Measurements from ENCODE around the gene DCBLD2.
A peak's percentile ranks its signal among the peaks of the same experiment; 100 is the strongest.

Gene DCBLD2

GRCh38 chr3:98791341-98792325, 109.9 kb downstream of the DCBLD2 start:
- no peak for DNase-seq (ENCODE audit: low read depth)

- no peak for DNase-seq (ENCODE audit: low read depth)
Measured at GRCh38 chr3:98788651-98789050, 112.8 kb downstream of the DCBLD2 start.

GRCh38 chr3:98787181-98787580, 114.3 kb downstream of the DCBLD2 start:
- DNase-seq (ENCODE audit: low read depth) = no peak

GRCh38 chr3:98786364-98787006, 115.0 kb downstream of the DCBLD2 start:
- no peak for DNase-seq (ENCODE audit: low read depth)

GRCh38 chr3:98784666-98785600, 116.6 kb downstream of the DCBLD2 start:
- peak; percentile 57 for DNase-seq (ENCODE audit: low read depth)

- DNase-seq (ENCODE audit: low read depth) = no peak
Measured at GRCh38 chr3:98784042-98784441, 117.5 kb downstream of the DCBLD2 start.

- DNase-seq (ENCODE audit: low read depth) = no peak
Measured at GRCh38 chr3:98782824-98783500, 118.5 kb downstream of the DCBLD2 start.

- no peak for DNase-seq (ENCODE audit: low read depth)
Measured at GRCh38 chr3:98780343-98780742, 121.2 kb downstream of the DCBLD2 start.

GRCh38 chr3:98779541-98780335, 121.8 kb downstream of the DCBLD2 start:
- no peak for DNase-seq (ENCODE audit: low read depth)

- DNase-seq (ENCODE audit: low read depth) = peak; percentile 70
Measured at GRCh38 chr3:98778852-98779413, 122.6 kb downstream of the DCBLD2 start.

- no peak for DNase-seq (ENCODE audit: low read depth)
Measured at GRCh38 chr3:98778383-98778782, 123.1 kb downstream of the DCBLD2 start.

- peak; percentile 54 for DNase-seq (ENCODE audit: low read depth)
Measured at GRCh38 chr3:98777801-98778220, 123.7 kb downstream of the DCBLD2 start.

GRCh38 chr3:98777286-98777685, 124.2 kb downstream of the DCBLD2 start:
- DNase-seq (ENCODE audit: low read depth) = no peak

- no peak for DNase-seq (ENCODE audit: low read depth)
Measured at GRCh38 chr3:98776140-98776493, 125.4 kb downstream of the DCBLD2 start.

- DNase-seq (ENCODE audit: low read depth) = no peak
Measured at GRCh38 chr3:98775459-98776139, 125.9 kb downstream of the DCBLD2 start.

GRCh38 chr3:98772022-98772421, 129.5 kb downstream of the DCBLD2 start:
- no peak for DNase-seq (ENCODE audit: low read depth)

GRCh38 chr3:98770261-98771039, 131.0 kb downstream of the DCBLD2 start:
- DNase-seq (ENCODE audit: low read depth) = no peak

GRCh38 chr3:98769448-98769847, 132.0 kb downstream of the DCBLD2 start:
- no peak for DNase-seq (ENCODE audit: low read depth)

GRCh38 chr3:98768961-98769360, 132.5 kb downstream of the DCBLD2 start:
- no peak for DNase-seq (ENCODE audit: low read depth)

Measured in GM04504 (cell line).